COLO829 (cell line): ENCODE results near the gene ZNF444.

Experiments used
- DNase-seq: peaks from one replicate; pipeline ENCODE4 v3.0.0; 2012; ENCODE audit warnings: low spot score

The ZNF444 gene

DNA sequence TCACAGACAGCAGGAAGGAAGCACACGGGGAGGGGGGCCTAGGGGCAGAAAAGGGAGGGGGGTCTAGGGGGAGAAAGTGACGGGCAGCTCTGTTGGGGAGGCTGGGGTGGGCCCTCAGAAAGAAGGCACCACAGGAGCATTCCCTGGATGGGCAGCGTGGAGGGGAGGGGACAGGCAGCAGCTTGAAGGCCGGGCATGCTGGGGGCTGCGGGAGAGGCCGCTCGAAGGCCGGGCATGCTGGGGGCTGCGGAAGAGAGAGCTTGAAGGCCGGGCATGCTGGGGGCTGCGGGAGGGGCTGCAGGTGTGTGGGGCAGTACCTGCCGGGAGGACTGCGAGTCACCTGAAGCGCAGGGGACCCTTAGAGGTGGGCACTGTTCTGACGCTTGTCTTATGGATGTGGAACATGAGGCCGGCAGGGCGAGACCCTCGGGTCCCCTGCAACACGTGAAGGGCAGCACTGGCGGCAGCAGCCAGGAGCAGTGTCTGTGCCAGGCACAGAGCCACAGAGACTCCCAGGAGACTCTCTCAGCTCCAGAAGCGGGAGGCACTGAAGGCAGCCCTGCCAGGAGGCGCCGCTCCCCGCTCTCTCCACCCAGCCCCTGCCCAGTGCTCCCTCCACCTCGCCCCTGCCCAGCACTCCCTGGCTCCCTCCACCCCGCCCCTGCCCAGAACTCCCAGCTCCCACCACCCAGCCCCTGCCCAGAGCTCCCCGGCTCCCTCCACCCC lies 33.3 kb upstream of the ZNF444 start:
- DNase-seq = no peak

DNA sequence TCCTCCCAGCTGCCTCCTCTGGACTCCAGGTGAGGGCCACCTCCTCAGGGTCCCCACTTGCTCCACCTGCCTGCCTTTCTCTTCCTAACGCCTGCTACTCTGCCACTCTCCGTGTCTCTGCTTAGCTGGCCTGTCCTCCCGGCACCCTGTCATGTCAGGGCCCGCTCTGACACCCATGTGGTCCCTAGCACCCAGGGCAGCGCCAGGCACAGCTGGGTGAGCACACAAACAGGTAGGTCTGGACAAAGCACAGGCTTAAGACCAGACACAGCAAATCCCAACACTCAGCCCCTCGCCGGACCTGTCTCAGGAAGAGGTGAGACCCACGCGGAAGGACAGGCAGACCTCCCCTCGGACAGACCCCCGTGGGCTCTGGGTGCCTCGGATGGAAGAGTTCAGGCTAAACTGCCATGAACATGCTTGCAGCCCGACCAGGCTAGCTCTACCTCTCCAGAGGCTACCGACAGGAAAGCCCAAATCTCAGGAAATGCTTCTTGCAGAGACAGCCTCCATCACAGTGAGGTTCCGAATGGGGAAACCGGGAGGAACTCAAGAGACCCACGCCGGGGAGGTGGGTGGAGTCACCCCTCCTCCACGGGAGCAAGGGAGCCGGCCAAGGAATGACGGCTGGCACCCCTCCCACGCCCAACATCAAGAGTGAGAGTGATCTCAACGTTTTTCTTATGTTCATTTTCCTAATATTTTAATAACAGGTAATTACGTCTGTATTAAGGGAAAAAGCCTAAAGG lies 32.5 kb upstream of the ZNF444 start:
- DNase-seq = no peak

DNA sequence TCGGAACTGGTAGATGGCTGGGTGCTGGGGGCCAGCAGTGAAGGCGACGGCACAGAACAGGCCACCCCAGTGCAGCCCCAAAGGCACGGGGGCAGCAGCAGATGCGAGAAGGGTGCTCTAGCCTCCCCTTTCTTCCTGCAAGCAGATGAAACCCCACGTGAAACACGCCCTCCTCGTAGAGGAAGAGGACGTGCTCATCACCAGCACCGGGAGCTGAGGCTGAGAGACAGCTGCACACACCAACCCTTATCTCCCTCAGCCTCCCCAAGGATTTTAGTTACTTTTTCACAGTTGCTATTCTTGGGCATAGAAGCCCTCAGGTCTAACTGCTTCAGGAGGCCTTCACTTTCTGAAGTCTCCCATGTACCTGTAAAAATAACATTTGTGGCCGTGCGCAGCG lies 31.9 kb upstream of the ZNF444 start:
- no peak for DNase-seq

DNA sequence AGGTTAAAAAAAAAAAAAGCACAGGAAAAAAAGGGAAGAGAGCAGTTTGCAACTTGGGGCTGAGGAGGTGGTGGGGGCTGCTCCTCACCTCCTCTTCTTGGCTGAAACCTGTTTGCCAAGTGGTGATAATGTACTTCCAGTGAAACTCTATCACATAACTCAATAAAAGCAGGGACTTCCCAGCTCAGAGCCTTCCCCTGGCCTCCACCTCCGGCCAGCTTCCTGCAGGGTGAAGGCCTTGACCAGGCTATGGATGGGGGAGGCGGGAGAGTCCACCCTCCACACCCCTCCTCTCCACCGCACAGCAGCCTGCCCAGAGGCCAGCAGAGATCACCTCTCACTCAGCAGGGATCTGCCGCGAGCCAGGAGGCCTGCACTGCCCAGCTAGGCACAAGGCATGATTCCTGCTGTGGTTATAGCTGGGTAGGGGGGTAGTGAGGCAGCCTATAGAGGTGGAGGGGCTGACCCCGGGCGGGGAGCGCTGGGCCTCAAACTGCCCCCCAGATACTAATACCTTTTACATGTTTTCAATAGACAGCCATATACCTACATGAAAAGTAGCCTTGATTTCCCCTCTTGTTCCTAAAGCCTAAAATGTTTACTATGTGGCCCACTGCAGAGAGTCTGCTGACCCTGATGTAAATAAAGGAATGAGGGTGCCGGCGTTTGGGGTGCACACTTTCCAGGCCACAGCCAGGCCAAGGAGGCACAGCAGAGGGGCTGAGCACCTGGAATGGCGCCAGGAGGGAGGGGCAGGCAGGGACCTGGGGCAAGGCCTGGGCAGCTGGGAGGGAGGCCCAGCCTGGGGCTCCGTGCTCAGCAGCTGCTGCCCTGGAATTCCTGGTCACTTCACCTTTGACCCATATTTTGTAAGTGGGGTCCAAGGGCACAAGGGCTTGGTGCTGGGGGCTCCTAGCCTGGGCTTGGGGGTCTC lies 30.3 kb upstream of the ZNF444 start:
- no peak for DNase-seq

DNA sequence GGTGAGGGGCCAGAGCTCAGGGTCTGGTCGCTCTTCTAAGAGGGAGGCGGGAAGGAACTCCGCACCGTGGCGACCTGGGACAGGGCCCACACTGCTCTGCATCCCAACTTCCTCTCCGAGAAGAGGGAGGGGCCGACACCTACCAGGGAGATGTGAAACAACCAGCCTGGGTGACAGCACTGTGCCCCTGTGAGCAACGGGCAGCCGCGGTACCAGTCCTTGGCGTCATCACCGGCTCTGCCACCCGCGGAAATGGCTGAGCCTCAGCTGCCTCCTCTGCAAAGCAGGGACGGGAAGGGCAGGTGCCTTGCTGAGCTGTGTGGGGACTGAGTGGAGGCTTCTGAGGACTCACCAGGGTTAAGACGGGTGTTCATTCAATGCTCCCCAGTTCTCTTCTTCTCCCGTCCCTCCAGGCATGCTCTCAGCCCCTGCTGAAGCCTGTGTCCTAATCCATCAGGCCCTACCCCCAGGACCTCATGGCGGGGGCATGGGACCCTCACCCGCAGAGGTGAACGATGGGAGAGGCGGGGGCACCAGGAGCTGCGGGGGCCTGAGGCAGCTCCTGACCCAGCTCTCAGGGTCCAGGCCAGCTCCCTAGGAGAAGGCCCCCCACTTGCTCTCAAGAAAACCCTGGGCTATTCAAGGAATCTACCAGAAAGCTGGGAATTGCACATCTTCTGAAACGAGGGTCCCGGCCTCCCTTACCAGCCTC lies 29.3 kb upstream of the ZNF444 start:
- DNase-seq = no peak

DNA sequence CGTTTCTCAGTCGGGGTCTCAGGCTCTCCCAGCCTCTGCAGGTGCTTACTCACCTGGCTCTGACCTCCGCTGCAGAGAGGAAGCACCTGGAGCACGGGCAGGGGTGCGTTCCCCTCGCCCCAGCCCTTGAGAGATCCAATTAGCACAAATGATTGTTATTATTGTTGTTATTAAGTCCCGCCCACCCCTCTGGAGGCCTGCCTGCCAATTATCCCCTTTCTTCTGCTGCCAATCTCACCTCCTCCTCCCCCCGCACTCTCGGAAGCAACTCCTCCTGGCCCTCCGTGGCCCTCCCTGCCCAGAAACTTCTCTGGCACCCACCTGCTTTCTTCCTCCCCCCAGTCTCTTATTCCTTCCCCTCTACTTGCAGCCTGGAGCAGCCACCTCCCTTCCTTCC lies 28.8 kb upstream of the ZNF444 start:
- no peak for DNase-seq

DNA sequence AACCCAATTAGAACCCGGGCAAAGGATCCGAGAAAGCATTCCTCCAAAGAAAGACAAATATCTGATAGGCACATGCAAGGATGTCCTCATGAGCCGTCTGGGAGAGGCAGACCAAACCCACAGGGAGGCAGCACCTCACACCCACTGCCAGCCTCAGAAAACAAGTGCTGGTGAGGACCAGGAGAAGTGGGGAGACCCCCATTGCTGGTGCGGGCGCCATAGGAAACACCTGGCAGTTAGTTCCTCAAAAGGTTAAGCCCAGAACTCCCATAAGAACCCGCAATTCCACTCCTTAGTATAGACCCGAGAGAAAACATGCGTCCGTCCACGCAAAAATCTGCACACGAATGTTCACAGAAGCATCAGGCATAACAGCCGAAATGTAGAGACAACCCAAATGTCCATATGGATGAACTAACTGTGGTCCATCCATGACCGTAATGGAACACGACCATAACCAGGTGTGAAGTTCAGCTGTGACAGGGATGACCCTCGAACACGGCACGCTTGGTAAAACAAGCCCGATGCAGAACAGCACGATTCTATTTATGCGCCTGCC lies 27.9 kb upstream of the ZNF444 start:
- no peak for DNase-seq

DNA sequence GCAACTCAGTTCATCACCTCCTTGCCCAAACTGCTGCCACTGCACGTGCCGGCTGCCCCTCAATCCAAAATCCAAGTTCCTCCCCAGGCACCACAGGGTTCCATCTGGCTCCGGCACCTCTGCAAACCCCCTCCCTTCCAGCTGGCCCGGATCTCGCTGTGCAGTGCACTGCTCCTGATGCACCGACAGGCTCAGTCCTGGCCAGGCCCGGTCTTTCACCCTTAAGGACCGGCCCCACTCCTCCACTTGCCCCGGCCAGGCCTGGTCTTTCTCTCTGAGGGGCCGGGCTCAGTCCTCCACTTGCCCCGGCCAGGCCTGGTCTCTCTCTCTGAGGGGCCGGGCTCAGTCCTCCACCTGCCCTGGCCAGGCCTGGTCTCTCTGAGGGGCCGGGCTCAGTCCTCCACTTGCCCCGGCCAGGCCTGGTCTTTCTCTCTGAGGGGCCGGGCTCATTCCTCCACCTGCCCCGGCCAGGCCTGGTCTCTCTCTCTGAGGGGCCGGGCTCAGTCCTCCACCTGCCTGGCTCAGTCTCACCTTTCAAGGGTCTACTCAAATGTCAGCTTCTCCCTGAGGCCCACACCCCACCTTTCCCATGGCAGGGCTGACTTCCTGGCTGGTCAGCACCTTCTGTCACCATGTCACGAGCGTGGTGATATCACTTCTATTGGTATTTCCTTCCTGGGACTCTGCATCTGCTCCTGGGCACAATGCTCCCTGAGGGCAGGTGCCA lies 26.9 kb upstream of the ZNF444 start:
- DNase-seq = no peak

DNA sequence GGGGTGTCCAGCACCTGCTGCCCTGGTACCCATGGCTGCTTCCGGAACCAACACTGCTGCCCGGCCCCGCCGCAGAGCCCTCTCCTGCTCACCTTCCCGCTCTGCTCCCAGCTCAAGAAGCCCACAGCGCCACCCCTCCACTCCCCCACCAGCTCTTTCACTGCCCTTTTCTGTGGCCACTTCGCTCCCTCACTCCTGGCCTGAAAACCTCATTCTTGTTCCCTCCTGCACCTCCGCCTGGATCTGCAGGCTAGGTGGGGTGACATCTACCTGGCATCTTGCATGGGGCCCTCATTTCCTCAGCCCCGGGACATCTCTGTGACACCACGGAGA lies 26.3 kb upstream of the ZNF444 start:
- no peak for DNase-seq

DNA sequence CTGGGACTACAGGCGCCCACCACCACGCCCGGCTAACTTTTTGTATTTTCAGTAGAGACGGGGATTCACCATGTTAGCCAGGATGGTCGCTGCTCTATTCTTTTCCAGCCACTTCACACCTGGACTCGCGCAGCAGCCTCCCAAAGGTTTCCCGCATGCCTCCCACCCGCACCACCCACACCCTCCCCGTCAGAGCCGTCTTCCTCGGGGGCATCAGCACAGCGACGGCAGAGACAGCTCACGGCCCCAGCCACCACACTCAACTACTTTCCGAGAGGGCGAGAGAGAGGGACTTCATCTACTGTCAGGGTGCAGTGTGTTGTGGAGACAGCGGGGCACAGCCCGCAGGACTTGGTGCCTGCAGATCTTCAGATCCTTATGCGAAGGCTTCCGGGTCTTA lies 25.6 kb upstream of the ZNF444 start:
- DNase-seq = no peak

DNA sequence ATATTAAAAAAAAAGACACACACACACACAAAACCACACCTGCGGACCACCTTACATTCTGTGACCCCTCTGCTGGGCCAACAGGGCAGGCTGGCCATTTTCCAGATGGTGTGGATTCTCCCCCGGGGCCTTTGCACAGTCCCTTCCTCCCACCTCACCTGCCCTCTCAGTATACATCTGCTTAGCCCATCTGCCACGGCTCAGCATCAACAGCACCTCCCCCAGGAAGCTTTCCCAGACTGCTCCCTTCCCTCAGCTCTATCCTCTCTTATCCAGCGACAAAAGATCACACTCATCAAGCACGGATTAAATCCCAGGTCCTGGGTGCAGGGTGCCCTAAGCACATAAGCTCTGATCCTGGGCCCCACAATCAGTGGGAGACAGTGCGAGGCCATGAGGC lies 24.5 kb upstream of the ZNF444 start:
- DNase-seq = no peak

DNA sequence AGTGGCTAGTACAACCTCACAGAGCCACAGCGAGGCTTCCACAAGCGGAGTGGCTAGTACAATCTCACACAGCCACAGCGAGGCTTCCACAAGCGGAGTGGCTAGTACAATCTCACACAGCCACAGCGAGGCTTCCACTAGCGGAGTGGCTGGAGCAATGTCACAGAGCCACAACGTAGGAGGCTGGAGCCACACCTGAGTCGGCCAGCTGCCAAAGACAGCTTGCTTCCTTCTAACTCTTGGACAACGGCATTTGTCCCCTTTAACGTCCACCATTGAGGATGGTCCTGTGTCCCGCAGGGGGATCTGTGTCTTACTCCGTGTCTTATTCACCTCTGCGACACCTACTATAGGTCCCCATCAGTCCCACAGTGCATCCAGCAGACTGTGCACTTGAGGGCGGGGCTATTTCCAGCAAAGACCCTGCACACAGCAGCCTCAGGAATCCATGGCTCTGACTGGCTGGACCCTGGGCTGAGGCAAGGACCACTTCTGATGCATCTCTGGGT lies 23.7 kb upstream of the ZNF444 start:
- no peak for DNase-seq

DNA sequence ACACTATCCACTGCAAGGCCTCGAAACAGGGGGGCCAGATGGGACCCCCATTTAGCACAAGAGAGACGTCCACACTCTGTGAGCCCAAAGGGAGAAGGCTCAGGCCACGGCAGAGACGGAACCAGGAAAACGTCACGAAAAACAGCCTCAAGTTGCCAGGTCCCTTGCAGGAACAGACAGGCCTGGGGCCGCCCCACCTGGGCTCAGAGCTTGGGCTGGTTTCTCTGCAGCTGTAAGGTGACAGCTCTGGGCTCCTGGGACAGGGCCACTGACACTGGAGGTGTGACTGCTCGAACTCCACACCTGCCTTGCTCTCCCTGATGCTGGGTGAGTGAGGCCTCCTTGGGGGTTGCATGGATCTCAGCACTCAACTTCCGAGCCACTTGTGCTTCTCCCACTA lies 23.2 kb upstream of the ZNF444 start:
- no peak for DNase-seq

DNA sequence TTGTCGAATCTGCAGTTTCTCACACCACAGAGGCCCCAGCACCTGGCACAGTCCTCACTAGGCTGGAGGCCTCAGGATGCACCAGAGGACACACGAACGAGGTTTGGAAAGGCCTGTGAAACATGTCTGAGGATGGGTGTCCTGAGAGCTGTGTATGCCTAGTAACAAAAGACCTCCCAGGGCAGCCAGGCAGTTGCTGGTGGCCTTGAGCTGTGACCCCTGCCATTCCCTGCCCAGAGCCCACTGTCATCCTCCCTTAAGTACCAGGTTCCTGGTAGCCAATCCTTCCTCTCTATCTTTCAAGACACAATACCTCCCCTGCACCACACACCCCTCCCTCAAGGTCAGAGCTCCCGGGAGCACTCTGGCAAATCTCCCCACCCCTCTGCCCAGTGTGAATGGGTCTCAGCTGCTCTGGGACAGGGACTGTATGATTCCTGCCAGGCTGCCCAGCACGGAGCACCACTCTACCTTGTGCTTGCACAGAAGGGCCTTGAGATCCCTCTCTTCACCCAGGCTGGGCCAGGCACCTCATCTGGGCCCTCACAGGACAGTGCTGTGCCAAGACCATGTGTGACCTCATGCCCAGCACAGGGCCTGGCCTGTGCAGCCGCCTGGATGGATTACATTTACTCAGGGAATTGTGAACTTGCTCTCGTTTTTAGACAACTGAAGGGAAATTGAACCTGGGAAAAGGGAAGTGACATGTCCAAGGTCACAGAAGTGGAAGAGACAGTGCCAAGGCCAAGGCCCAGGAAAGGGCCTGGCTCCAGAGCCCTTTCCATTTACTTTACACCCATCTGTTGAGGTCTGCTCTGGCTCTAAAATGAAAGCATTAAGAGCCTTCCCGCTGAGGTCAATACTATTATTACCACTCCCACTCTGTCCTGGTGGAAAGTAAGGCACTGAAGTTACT lies 22.2 kb upstream of the ZNF444 start:
- no peak for DNase-seq

DNA sequence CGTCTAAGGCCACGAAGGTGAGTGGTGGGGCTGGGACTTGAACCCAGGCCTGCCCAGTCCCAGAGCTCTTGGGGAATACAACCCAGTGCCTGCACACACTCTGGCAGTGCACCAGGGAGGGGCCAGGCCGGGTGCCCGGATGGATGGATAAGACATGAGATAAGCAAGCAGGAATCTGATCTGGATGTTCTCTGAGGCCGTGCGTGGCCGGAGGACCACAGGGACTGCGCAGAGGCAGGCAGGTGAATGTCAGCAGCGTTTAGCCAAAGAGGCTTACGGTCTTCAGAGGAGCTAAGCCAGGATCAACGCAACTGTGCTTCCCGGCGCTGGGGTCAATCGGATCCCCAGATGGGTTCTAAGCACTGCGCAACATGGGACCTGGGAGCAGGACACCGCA lies 21.5 kb upstream of the ZNF444 start:
- DNase-seq = no peak

DNA sequence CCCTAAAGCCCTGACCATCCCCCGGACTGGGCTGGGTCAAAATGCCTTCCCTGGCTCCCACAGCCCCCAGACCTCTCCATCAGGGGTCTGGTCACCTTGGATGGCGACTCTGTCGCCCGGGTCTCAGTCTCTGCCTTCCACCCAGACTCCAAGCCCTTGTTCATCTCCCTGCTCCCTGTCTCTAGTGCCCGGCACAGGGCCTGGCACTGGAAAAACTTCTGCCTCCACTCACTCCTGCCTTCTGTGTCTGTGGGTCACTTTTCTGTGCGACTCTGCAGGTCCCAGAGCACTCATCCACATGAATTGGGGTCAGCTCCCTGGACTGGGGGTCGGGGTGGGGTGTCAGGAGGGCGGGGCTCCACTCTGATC lies 21.1 kb upstream of the ZNF444 start:
- no peak for DNase-seq

DNA sequence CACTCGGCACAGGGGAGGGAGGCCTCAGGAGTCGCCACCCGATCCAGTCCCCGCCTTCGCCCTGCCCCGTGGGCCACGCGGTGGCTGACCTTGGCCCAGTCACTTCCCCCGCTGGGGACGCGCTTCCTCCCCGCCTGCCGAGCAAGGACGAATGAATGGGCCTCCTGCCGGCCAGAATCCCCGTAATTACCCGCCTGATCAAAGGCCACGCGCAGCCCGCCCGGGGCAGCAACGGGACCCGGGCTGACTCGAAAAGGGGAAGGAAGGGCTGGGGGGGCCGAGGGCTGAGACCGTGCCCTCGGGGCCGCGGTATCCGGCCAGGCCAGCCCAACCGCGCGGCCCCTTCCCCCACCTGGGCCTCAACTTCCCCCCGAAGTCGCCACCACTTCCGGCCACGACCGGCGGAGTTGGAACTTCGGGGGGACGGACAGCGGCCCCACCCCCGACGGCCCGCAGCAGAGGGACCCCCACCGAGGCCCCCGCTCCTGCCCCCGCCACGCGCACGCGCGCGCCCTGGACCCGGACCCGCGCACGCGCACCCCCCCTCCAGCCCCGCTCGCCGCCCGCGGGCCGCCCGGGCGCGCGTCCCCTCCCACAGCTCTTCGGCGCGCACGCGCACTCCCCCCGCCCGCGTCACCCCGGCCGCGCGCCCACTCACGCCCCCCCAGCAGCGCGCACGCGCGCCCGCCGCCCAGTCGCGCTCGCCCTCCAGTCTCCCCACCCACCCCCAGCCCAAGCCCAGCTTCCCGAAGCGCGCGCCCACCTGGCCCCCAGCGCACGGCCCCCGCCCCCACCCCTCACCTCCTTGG lies 20.5 kb upstream of the ZNF444 start:
- DNase-seq = peak; percentile 82

DNA sequence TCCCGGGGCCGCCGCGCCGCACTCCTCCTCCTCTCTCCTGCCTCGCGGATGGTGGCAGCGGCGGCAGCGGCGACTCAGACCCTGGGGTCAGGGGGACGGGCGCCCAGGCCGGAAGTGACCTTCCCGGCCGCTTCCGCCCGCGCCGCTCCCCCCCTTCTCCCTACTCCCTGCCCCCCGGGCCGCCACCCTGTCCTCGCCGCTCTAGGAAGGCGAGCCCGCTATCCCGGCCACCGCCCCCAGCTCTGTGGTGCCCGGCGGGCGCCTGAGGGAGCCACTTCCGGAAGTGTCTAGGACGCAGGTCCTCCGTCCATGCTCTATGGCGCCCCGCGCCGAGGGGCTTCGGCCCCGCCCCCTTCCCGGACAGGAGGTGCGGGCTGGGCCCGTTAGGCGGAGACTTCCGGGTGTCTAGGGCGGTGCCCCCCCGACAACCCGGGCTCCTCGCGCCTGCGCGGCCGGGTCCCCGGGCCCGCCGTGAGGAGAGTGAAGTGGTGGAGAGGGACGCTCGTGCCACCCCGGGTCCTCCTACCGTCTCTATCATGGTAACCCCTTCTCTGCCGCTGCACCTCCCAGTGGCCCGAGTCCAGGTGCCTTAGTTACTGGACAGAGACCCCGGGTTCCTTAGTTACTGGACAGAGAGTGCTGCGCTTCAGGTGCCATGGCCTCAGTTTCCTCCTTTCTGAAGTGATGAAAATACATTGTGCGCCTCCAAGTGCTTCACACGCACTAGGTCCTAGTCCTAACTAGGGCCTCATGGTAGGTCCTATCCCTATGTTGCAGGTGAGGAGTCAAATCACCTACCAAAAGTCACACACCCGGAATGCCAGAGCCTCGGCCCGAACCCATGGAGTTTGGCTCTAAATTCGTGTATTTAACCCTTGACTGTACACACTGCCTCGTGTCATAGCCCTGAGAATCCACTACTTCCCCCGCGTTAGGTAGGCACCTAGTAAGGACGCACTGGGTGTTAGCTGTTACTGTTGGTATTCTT lies 19.6 kb upstream of the ZNF444 start, which contains the start of gene ZNF787:
Gene ZNF787 (minus strand): TSS at position 116 of the 988 bp plus-strand sequence. CDS start 18,078 bp downstream, outside the sequence.
- peak; percentile 92 for DNase-seq
